ENCODE measurements around the gene HRG. TPM values are rescaled to one million over a fixed set of nuclear protein-coding genes. Genes with fewer than 3 reads are reported as not detected.

Gene HRG
- total and polyA plus RNA-seq, 2 of the 8 experiments (the other 6 are each of a cell fraction or from before 2014, with no cell fraction given) = 0.03 to 0.15 TPM

GRCh38 chr3:186646106-186646505 lies 19.7 kb upstream of the HRG start (continued):
- TF ChIP-seq GABPA (IDR thresholded peaks at IDR 0.05; ENCODE audit: borderline replicate concordance, insufficient read depth, low read length) (no peak), RAD21 (IDR thresholded peaks at IDR 0.05 in 1 of 2, conservative IDR thresholded peaks at IDR 0.05 in 1 of 2; ENCODE audit: low read depth in 2 of 2, low read length in 2 of 2) (no peak), JUN (IDR thresholded peaks at IDR 0.05; ENCODE audit: low read depth, low read length) (no peak), SP1 (IDR thresholded peaks at IDR 0.05; ENCODE audit: low read depth, low read length) (no peak), SP2 (IDR thresholded peaks at IDR 0.05; ENCODE audit: low read length) (no peak), CHD7 (IDR thresholded peaks at IDR 0.05; ENCODE audit: insufficient replicate concordance, low read length) (no peak)
